ENCODE results near the gene SART1. TPM values are rescaled to one million over a fixed set of nuclear protein-coding genes. Genes with fewer than 3 reads are reported as not detected.

The SART1 gene
- total RNA-seq, 1 donor from 2014 or later: 36.5 TPM

GRCh38 chr11:65919573-65920371, 41.8 kb upstream of the SART1 start:
- H3K4me3 ChIP-seq (ENCODE audit: insufficient read depth, low read depth, low read length): peak overlapping the region; percentile 72
- H4K20me1 ChIP-seq (ENCODE audit: insufficient read depth, low read length): peaks cover 9% of the 10 kb centered on the region
- DNase-seq (ENCODE audit: low read depth) (no peak), FAIRE-seq (no peak)
- Mint-ChIP-seq H3K27ac (ENCODE audit: unreplicated experiment) (no peak overlapping the region), H3K27me3 (ENCODE audit: low read depth, unreplicated experiment) (no peaks in the 10 kb centered on the region), H3K4me1 (ENCODE audit: low read depth, unreplicated experiment) (peaks cover 23% of the 10 kb centered on the region), H3K36me3 (ENCODE audit: low read depth, unreplicated experiment) (peaks cover 10% of the 10 kb centered on the region), H3K4me3 (ENCODE audit: unreplicated experiment) (peak overlapping the region; percentile 91), H3K9me3 (ENCODE audit: unreplicated experiment) (no peaks in the 10 kb centered on the region)
- H3K36me3 ChIP-seq (ENCODE audit: insufficient read depth, low read length): peaks cover 17% of the 10 kb centered on the region
- TF ChIP-seq CTCF (IDR thresholded peaks at IDR 0.05; ENCODE audit: insufficient read depth, low read depth, low read length) (no peak), EZH2 (IDR thresholded peaks at IDR 0.05; ENCODE audit: insufficient read depth, low read length) (no peak)
- peak overlapping the region; percentile 63 for H3K27ac ChIP-seq (ENCODE audit: low read depth, low read length)
- H3K4me1 ChIP-seq (ENCODE audit: insufficient read depth, low read length): peaks cover 46% of the 10 kb centered on the region
- H3K9ac ChIP-seq (ENCODE audit: low read length): peak overlapping the region; percentile 80
- H3K4me2 ChIP-seq (ENCODE audit: low read length): peak overlapping the region; percentile 95
- H3K9me3 ChIP-seq (ENCODE audit: insufficient read depth, low read depth, low read length): no peaks in the 10 kb centered on the region
- no peaks in the 10 kb centered on the region for H3K27me3 ChIP-seq (ENCODE audit: insufficient read depth, low read length)
- peaks cover 57% of the 10 kb centered on the region for H3K79me2 ChIP-seq (ENCODE audit: insufficient read depth, low read length)
- peak overlapping the region; percentile 72 for H2AFZ ChIP-seq (ENCODE audit: low read depth, low read length)

GRCh38 chr11:65920372-65920802, 41.1 kb upstream of the SART1 start:
- H2AFZ ChIP-seq (ENCODE audit: low read depth, low read length): no peak overlapping the region
- H4K20me1 ChIP-seq (ENCODE audit: insufficient read depth, low read length): peaks cover 9% of the 10 kb centered on the region
- peak overlapping the region; percentile 95 for H3K4me2 ChIP-seq (ENCODE audit: low read length)
- Mint-ChIP-seq H3K4me1 (ENCODE audit: low read depth, unreplicated experiment) (peaks cover 17% of the 10 kb centered on the region), H3K27me3 (ENCODE audit: low read depth, unreplicated experiment) (no peaks in the 10 kb centered on the region), H3K4me3 (ENCODE audit: unreplicated experiment) (peak overlapping the region; percentile 91), H3K27ac (ENCODE audit: unreplicated experiment) (no peak overlapping the region), H3K9me3 (ENCODE audit: unreplicated experiment) (no peaks in the 10 kb centered on the region), H3K36me3 (ENCODE audit: low read depth, unreplicated experiment) (peaks cover 10% of the 10 kb centered on the region)
- H3K27ac ChIP-seq (ENCODE audit: low read depth, low read length): no peak overlapping the region
- H3K27me3 ChIP-seq (ENCODE audit: insufficient read depth, low read length): no peaks in the 10 kb centered on the region
- DNase-seq (ENCODE audit: low read depth): no peak
- TF ChIP-seq EZH2 (IDR thresholded peaks at IDR 0.05; ENCODE audit: insufficient read depth, low read length): no peak
- TF ChIP-seq CTCF (IDR thresholded peaks at IDR 0.05; ENCODE audit: insufficient read depth, low read depth, low read length): no peak
- H3K79me2 ChIP-seq (ENCODE audit: insufficient read depth, low read length): peaks cover 51% of the 10 kb centered on the region
- H3K4me1 ChIP-seq (ENCODE audit: insufficient read depth, low read length): peaks cover 40% of the 10 kb centered on the region
- H3K36me3 ChIP-seq (ENCODE audit: insufficient read depth, low read length): peaks cover 17% of the 10 kb centered on the region
- no peaks in the 10 kb centered on the region for H3K9me3 ChIP-seq (ENCODE audit: insufficient read depth, low read depth, low read length)
- peak overlapping the region; percentile 72 for H3K4me3 ChIP-seq (ENCODE audit: insufficient read depth, low read depth, low read length)
- FAIRE-seq: no peak
- H3K9ac ChIP-seq (ENCODE audit: low read length): peak overlapping the region; percentile 80
